Esophagus muscularis mucosa (tissue), 4 donors: Measurements from ENCODE around the gene CD28. TPM values are rescaled to one million over a fixed set of nuclear protein-coding genes. Genes with fewer than 3 reads are reported as not detected.

Experiments
- DNase-seq: peaks from one replicate; pipeline ENCODE4 v3.0.0-alpha.2; 2017; ENCODE audit errors: extremely low spot score
- H3K27ac ChIP-seq, 4 donors: fragments of 200-600 bp; sonication (generic); replicated peaks in 1 of 4; 1 replicate in 3 of 4; 2 replicates in 1 of 4; pipeline ENCODE4 v1.5.1; 2016 to 2019; ENCODE audit warnings: mild to moderate bottlenecking in 1 of 4
- H3K27me3 ChIP-seq, 4 donors: fragments of 200-600 bp; sonication (generic); one replicate each; pipeline versions ENCODE4 v1.5.1 to v1.6.0; 2016 to 2019
- H3K36me3 ChIP-seq, 4 donors: fragments of 200-600 bp; sonication (generic); one replicate each; pipeline ENCODE4 v1.5.1; 2016 to 2019
- H3K4me1 ChIP-seq, 4 donors: fragments of 200-600 bp; sonication (generic); one replicate each; pipeline ENCODE4 v1.5.1; 2016 to 2019
- H3K4me3 ChIP-seq, 4 donors: fragments of 200-600 bp; sonication (generic); 1 replicate in 2 of 4; 2 replicates in 2 of 4; pipeline ENCODE4 v1.5.1; 2016 to 2019; ENCODE audit warnings: mild to moderate bottlenecking in 4 of 4, moderate library complexity in 1 of 4
- H3K9me3 ChIP-seq, 4 donors: fragments of 200-600 bp; sonication (generic); 1 replicate in 3 of 4; 2 replicates in 1 of 4; pipeline ENCODE4 v1.5.1; 2016 to 2019
- EP300 ChIP-seq: sonication (generic); formaldehyde crosslinking; IDR thresholded peaks from one replicate; pipeline ENCODE4 v1.6.1; 2017; ENCODE audit warnings: antibody characterized with exemption
- POLR2A ChIP-seq: fragments of 450-650 bp; IDR thresholded peaks from one replicate; pipeline ENCODE4 v1.6.1; 2017; ENCODE audit warnings: antibody characterized with exemption, moderate library complexity, mild to moderate bottlenecking, low read depth
- POLR2AphosphoS5 ChIP-seq, 2 donors: sonication (generic); formaldehyde crosslinking; IDR thresholded peaks; one replicate each; pipeline ENCODE4 v1.6.1; 2017; ENCODE audit warnings: antibody characterized with exemption in 2 of 2
- WGBS: methylation state at CpG from one replicate; pipeline ENCODE4 v1.1.5; 2018; 5-methylcytosine and 5-hydroxymethylcytosine counted together
- intact Hi-C: fragments of 100-400 bp; cut with DNase I; formaldehyde crosslinking; loops from one replicate; pipeline ENCODE4 v1.15.1; 2023
- total RNA-seq, 4 donors: library from RNA; depleted of rRNA; stranded (reverse); fragments of >200 nt; gene quantifications; one replicate each; pipeline versions ENCODE4 v1.1.0 to v1.2.1, GENCODE V29; 2016
- TF ChIP-seq, protein P1 (sequence below), 3 experiments: fragments of 200-600 bp in 2 of 3; fragments of 450-650 bp in 1 of 3; sonication (generic) in 2 of 3; IDR thresholded peaks; one replicate each; pipeline ENCODE4 v1.5.1; 2017 to 2019; ENCODE audit warnings: antibody characterized with exemption in 3 of 3, mild to moderate bottlenecking in 2 of 3, moderate library complexity in 1 of 3

CD28 gene
- total RNA-seq, 4 donors from 2014 or later = under 0.01 to 2.2 (median 0.28) TPM

GRCh38 chr2:203756161-203756560, 49.7 kb downstream of the CD28 start:
- WGBS = 82% methylated on average over 1 of the region's 1 CpG
- Histone ChIP-seq H3K27me3 (no peaks in the 10 kb centered on the region), H3K4me3 (no peak overlapping the region), H3K4me1 (no peaks in the 10 kb centered on the region), H3K36me3 (no peaks in the 10 kb centered on the region), H3K9me3 (peaks cover 0 to 18% (median 3%) of the 10 kb centered on the region in 4 donors), H3K27ac (no peak overlapping the region)
- no peak for DNase-seq
- intact Hi-C loops = no loop called here
- no peak for TF ChIP-seq POLR2A
- TF ChIP-seq POLR2AphosphoS5 (IDR thresholded peaks at IDR 0.05) = no peak
- no peak for TF ChIP-seq EP300
- TF ChIP-seq, protein P1, sequence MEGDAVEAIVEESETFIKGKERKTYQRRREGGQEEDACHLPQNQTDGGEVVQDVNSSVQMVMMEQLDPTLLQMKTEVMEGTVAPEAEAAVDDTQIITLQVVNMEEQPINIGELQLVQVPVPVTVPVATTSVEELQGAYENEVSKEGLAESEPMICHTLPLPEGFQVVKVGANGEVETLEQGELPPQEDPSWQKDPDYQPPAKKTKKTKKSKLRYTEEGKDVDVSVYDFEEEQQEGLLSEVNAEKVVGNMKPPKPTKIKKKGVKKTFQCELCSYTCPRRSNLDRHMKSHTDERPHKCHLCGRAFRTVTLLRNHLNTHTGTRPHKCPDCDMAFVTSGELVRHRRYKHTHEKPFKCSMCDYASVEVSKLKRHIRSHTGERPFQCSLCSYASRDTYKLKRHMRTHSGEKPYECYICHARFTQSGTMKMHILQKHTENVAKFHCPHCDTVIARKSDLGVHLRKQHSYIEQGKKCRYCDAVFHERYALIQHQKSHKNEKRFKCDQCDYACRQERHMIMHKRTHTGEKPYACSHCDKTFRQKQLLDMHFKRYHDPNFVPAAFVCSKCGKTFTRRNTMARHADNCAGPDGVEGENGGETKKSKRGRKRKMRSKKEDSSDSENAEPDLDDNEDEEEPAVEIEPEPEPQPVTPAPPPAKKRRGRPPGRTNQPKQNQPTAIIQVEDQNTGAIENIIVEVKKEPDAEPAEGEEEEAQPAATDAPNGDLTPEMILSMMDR (IDR thresholded peaks at IDR 0.05) = no peak

DNA sequence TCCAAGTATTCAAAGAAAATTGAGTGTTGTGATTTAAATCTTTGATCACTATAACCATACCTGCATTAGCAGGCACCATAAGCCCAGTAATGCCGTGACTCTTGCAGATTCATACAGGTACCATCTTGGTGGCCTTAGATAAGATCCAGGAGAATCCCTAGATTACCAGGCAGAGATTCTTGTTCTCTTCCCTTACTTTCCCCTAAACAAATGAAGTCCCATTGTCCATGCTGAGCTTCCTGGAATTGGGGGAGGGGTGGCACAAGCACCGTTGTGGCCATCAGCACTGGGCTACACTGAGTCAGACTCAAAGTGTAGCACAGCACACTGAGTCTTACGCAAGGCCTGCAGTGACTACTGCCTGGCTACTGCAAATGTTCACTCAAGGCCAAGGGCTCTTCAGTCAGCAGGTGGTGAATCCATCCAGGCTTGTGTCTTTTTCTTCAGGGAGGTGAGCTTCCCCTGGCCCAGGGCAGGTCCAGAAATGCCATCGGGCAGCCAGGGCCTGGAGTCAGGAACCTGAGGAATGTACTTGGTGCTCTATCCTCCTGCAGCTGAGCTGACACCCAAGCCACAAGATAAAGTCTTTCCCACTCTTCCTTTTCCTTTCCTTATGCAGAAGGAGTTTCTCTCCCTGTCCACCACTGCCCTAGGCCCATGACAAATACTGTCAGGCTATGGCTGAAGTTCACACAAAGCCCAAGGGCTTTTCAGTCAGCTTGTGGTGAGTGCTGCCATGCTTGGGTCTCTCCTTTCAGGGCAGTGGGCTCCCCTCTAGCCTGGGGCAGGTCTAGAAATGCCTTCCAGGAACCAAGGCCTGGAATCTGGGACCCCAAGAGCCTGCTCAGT, 52.6 kb downstream of the CD28 start:
- DNase-seq = no peak
- Histone ChIP-seq H3K27me3 (no peaks in the 10 kb centered on the region), H3K9me3 (peaks cover 0 to 18% (median 3%) of the 10 kb centered on the region in 4 donors), H3K4me3 (no peak overlapping the region), H3K36me3 (no peaks in the 10 kb centered on the region), H3K4me1 (peaks cover 0 to 10% (median 8%) of the 10 kb centered on the region in 4 donors), H3K27ac (no peak overlapping the region)
- intact Hi-C loops = no loop called here
- WGBS = 56% methylated on average over 4 of the region's 4 CpGs
- TF ChIP-seq, protein P1 (IDR thresholded peaks at IDR 0.05) = no peak
- TF ChIP-seq POLR2A (no peak), POLR2AphosphoS5 (IDR thresholded peaks at IDR 0.05) (no peak), EP300 (no peak)

GRCh38 chr2:203759690-203760365, 53.4 kb downstream of the CD28 start:
- Histone ChIP-seq H3K4me1 (peaks cover 0 to 10% (median 8%) of the 10 kb centered on the region in 4 donors), H3K27ac (no peak overlapping the region), H3K27me3 (no peaks in the 10 kb centered on the region), H3K9me3 (peaks cover 0 to 18% (median 3%) of the 10 kb centered on the region in 4 donors), H3K4me3 (no peak overlapping the region), H3K36me3 (no peaks in the 10 kb centered on the region)
- 97% methylated on average over 4 of the region's 4 CpGs for WGBS
- intact Hi-C loops = no loop called here
- no peak for DNase-seq
- TF ChIP-seq POLR2AphosphoS5 (IDR thresholded peaks at IDR 0.05) (no peak), EP300 (no peak), POLR2A (no peak)
- TF ChIP-seq, protein P1 (IDR thresholded peaks at IDR 0.05) = no peak

GRCh38 chr2:203761121-203761520, 54.7 kb downstream of the CD28 start:
- Histone ChIP-seq H3K4me3 (no peak overlapping the region), H3K4me1 (peaks cover 0 to 10% (median 8%) of the 10 kb centered on the region in 4 donors), H3K27me3 (no peaks in the 10 kb centered on the region), H3K9me3 (peaks cover 0 to 9% (median under 1%) of the 10 kb centered on the region in 4 donors), H3K36me3 (no peaks in the 10 kb centered on the region), H3K27ac (no peak overlapping the region)
- no peak for DNase-seq
- TF ChIP-seq POLR2AphosphoS5 (IDR thresholded peaks at IDR 0.05) = no peak
- intact Hi-C loops = no loop called here
- 100% methylated on average over 1 of the region's 1 CpG for WGBS

DNA sequence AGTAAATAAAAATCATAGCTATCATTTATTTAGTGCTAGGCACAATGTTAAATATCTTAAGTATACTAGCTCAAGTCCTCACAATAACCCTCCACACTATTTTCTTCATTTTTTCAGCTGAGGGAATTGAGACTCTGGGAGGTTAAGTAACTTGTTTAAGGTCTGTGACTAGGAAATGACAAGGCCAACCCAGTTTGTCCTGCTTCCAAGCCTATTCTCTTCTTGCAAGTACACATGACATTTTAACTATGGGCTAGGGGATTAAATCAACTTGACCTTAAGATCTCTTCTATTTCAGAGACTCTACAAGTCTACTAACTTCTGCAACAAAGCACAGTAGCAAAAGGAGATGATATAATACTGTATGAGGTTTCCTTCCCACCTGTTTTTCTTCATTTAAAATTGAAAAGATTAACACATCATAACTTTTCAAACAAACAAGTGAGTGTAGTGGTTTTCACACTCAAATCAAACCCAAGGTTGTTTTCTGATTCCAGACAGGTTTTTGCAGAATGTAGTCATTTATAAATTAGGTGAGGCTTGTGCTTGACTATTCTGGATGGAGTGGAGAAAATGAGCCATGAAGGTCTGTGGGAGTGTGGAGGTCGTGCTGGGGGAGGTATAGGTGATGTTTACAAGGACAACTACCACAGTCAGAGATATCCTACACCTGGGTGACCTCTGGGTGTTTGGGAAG, 57.0 kb downstream of the CD28 start:
- Histone ChIP-seq H3K9me3 (no peaks in the 10 kb centered on the region), H3K27me3 (no peaks in the 10 kb centered on the region)

More for the DNA sequence above, 57.0 kb downstream of the CD28 start:
- Histone ChIP-seq H3K4me1 (peaks cover 0 to 10% (median 8%) of the 10 kb centered on the region in 4 donors), H3K4me3 (no peak overlapping the region), H3K36me3 (no peaks in the 10 kb centered on the region), H3K27ac (no peak overlapping the region)
- TF ChIP-seq, protein P1 (IDR thresholded peaks at IDR 0.05) = no peak
- TF ChIP-seq POLR2A (no peak), POLR2AphosphoS5 (IDR thresholded peaks at IDR 0.05) (no peak), EP300 (no peak)
- intact Hi-C loops = no loop called here
- no peak for DNase-seq
- 33% methylated on average over 1 of the region's 1 CpG for WGBS
